ENCODE results near the gene CBX4.

DNA sequence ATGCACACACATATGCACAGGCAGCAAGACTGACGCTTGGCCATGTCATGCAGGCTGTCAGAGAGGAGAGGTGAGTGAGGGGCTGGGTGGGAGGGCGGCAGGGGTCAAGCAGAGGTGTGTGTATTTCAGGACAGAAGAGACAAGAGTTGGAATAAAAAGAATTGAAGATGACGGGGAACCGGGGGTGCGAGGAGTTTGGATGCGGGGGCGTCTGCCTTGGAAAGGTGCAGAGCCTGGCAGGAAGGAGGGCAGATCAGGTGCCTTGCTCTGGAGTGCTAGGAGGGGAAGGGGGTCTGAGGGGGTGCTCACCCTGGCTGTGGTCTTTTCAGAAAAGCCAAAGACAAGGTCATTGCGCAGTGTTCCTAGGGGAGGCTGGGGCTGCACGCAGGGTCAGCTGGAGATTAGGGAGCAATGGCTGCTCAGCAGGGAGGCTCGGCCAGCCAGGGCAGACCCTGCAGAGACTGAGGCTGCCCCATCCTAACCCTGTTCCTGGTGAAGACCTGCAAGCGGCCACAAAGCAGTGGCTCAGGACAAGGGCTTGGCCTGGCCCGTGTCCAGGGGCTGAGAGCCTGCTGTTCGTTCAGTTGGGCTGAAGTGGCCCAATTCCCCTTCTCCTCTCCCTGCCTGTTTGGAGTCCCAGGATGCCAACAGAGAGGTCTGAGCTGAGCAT lies 23.7 kb upstream of the CBX4 start:
- TF ChIP-seq POLR2A (IDR thresholded peaks at IDR 0.05) = no peak
- TF ChIP-seq, protein P1, sequence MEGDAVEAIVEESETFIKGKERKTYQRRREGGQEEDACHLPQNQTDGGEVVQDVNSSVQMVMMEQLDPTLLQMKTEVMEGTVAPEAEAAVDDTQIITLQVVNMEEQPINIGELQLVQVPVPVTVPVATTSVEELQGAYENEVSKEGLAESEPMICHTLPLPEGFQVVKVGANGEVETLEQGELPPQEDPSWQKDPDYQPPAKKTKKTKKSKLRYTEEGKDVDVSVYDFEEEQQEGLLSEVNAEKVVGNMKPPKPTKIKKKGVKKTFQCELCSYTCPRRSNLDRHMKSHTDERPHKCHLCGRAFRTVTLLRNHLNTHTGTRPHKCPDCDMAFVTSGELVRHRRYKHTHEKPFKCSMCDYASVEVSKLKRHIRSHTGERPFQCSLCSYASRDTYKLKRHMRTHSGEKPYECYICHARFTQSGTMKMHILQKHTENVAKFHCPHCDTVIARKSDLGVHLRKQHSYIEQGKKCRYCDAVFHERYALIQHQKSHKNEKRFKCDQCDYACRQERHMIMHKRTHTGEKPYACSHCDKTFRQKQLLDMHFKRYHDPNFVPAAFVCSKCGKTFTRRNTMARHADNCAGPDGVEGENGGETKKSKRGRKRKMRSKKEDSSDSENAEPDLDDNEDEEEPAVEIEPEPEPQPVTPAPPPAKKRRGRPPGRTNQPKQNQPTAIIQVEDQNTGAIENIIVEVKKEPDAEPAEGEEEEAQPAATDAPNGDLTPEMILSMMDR (IDR thresholded peaks at IDR 0.05) = no peak

Data from right lobe of liver (tissue), 4 donors.